RWPE2 (cell line): ENCODE data around the gene SNURF.
"Not testable (repeated sequence)": the region's sequence is repeated elsewhere in the genome, so short reads cannot be mapped to it uniquely, and the experiment has no call there.

Source experiments
- ATAC-seq: fragments of 200-7000 bp; cut with Tn5 transposase; 3 replicates; pipeline ENCODE4 v1.9.1; 2021; ENCODE audit warnings: low read depth
- DNase-seq: peaks from one replicate; pipeline ENCODE4 v3.0.0-alpha.2; 2020; ENCODE audit warnings: low spot score
- H3K27ac ChIP-seq: fragments of 450-650 bp; 2 replicates; pipeline ENCODE4 v1.5.1; 2017; ENCODE audit warnings: mild to moderate bottlenecking; ENCODE audit not compliant: poor library complexity, severe bottlenecking
- H3K27me3 ChIP-seq: fragments of 250-450 bp; sonication (Bioruptor Pico); 2 replicates; pipeline ENCODE4 v1.5.1; 2021; ENCODE audit warnings: mild to moderate bottlenecking, moderate library complexity; ENCODE audit not compliant: insufficient read depth, poor library complexity, severe bottlenecking
- H3K36me3 ChIP-seq: fragments of 250-450 bp; sonication (Bioruptor Pico); 2 replicates; pipeline ENCODE4 v1.5.1; 2020; ENCODE audit warnings: low read depth, mild to moderate bottlenecking, moderate library complexity
- H3K4me1 ChIP-seq: fragments of 250-450 bp; sonication (Bioruptor Pico); 2 replicates; pipeline ENCODE4 v1.5.1; 2021; ENCODE audit warnings: mild to moderate bottlenecking, moderate library complexity; ENCODE audit not compliant: insufficient read depth, poor library complexity, severe bottlenecking
- H3K4me3 ChIP-seq: fragments of 250-450 bp; sonication (Bioruptor Pico); 2 replicates; pipeline ENCODE4 v1.5.1; 2021; ENCODE audit warnings: mild to moderate bottlenecking, moderate library complexity; ENCODE audit not compliant: severe bottlenecking
- H3K9me3 ChIP-seq: fragments of 250-450 bp; sonication (Bioruptor Pico); 2 replicates; pipeline ENCODE4 v1.5.1; 2021; ENCODE audit warnings: mild to moderate bottlenecking, moderate library complexity; ENCODE audit not compliant: severe bottlenecking
- TF ChIP-seq, protein P1 (sequence below): fragments of 450-650 bp; IDR thresholded peaks from one replicate; pipeline ENCODE4 v1.5.1; 2017; ENCODE audit warnings: mild to moderate bottlenecking, moderate library complexity; ENCODE audit not compliant: poor library complexity, severe bottlenecking

Gene SNURF

DNA sequence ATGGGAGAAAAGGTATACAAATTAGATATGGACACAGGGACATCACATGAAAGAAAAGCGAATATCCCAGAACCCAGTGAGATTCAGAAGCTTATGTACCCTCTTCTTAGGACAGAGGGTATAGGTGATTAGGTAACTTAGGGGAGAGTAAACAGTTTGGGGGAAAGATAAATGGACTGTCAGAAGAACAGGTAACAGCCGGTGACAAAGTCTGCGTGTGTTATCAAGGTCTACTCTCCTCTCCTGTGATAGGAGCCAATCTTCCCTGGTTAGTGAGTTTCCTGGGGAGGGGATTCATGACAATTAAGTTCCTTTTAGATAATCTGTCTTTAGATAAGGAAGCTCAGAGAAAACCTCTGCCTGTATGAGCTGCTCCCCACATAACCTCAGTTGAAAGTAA is 30.6 kb upstream of the SNURF start:
- ATAC-seq (no peak), DNase-seq (no peak)
- Histone ChIP-seq H3K4me1 (no peaks in the 10 kb centered on the region), H3K4me3 (no peak overlapping the region), H3K36me3 (no peaks in the 10 kb centered on the region), H3K27ac (no peak overlapping the region), H3K9me3 (no peaks in the 10 kb centered on the region), H3K27me3 (no peaks in the 10 kb centered on the region)
- TF ChIP-seq, protein P1, sequence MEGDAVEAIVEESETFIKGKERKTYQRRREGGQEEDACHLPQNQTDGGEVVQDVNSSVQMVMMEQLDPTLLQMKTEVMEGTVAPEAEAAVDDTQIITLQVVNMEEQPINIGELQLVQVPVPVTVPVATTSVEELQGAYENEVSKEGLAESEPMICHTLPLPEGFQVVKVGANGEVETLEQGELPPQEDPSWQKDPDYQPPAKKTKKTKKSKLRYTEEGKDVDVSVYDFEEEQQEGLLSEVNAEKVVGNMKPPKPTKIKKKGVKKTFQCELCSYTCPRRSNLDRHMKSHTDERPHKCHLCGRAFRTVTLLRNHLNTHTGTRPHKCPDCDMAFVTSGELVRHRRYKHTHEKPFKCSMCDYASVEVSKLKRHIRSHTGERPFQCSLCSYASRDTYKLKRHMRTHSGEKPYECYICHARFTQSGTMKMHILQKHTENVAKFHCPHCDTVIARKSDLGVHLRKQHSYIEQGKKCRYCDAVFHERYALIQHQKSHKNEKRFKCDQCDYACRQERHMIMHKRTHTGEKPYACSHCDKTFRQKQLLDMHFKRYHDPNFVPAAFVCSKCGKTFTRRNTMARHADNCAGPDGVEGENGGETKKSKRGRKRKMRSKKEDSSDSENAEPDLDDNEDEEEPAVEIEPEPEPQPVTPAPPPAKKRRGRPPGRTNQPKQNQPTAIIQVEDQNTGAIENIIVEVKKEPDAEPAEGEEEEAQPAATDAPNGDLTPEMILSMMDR: no peak

DNA sequence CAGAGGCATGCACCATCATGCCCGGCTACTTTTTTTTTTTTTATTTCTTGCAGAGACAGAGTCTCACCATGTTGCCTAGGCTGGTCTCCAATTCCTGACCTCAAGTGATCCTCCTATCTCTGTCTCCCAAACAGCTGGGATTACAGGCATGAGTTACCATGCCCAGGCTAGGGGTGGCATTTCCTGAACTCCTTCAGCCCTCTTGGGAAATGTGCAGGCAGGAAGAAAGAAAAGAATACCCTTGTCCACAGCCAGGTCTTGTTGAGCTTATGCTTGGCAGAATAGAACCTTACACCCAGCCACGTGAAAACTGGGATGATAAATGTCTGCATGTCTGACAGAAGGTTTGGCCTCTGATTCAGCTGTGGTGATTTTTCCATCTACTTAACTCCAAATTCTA is 30.2 kb upstream of the SNURF start:
- Histone ChIP-seq H3K4me3 (no peak overlapping the region), H3K9me3 (no peaks in the 10 kb centered on the region), H3K27ac (no peak overlapping the region), H3K36me3 (no peaks in the 10 kb centered on the region), H3K27me3 (no peaks in the 10 kb centered on the region), H3K4me1 (no peaks in the 10 kb centered on the region)
- TF ChIP-seq, protein P1: no peak
- ATAC-seq (no peak), DNase-seq (no peak)

DNA sequence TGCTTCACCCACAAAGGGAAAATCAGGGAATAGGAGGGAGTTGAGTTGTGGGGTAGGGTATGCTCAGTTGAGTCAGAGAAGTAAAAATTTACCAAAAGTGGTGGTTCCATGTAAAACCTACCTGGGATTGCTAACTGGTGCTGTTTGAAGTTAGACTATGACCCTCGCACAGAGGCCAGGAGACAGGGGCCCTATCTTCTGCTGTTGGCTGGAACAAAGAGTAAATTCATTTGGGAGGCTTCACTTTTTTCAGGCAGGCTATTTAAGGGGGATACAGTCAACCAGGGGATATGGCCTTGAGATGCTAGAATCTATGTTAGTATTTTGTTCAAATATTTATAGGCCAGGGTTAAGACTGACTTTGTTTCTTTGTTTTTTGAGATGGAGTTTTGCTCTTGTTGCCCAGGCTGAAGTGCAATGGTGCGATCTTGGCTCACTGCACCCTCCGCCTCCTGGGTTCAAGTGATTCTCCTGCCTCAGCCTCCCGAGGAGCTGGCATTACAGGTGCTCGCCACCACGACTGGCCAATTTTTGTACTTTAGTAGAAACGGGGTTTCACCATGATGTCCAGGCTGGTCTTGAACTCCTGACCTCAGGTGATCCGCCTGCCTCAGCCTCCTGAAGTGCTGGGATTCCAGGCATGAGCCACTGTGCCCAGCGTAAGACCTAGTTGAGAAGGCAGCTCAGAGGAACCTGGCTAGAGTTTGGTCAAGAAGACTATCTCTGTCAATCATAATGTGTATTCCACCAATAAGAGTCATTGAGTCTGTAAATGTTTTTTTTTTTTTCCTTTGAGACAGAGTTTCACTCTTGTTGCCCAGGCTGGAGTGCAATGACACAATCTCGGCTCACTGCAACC is 22.7 kb upstream of the SNURF start:
- H3K36me3 ChIP-seq: not testable (repeated sequence)

DNA sequence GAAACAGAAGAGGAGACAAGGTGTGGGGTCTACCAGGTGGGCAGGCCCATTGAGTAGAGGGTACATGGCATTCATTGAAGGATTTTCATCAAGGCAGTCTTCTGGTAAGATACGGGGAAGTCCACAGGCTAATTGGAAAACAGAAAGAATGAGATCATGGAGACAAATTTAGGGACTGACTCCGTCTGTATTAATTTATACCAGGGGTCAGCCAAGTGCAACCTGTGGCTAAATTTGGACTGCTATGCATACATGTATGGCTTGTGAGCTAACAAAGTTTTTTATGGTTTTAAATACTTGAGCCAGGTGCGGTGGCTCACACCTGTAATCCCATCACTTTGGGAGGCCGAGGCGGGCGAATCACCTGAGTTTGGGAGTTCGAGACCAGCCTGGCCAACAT is 21.1 kb upstream of the SNURF start:
- H3K27ac ChIP-seq: no peak overlapping the region
- ATAC-seq: no peak

More for the DNA sequence above, 22.7 kb upstream of the SNURF start:
- not testable (repeated sequence) for H3K4me1 ChIP-seq, H3K27ac ChIP-seq, H3K4me3 ChIP-seq, H3K9me3 ChIP-seq, DNase-seq, H3K27me3 ChIP-seq, ATAC-seq

DNA sequence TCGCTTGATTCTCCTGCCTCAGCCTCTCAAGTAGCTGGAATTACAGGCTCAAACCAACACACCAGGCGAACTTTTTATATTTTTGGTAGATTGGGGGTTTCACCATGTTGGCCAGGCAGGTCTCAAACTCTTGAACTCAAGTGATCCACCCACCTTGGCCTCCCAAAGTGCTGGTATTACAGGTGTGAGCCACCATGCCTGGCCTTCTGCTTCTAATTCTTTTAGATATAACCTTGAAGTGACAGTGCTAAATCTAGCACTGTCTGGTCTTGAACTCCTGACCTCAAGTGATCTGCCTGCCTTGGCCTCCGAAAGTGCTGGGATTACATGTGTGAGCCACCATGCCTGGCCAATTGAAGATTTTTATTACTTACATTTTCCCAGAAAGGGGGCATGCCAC is 16.6 kb upstream of the SNURF start:
- H3K4me3 ChIP-seq, H3K9me3 ChIP-seq, H3K27me3 ChIP-seq, H3K36me3 ChIP-seq, ATAC-seq, H3K4me1 ChIP-seq, H3K27ac ChIP-seq, DNase-seq: not testable (repeated sequence)

More for the DNA sequence above, 21.1 kb upstream of the SNURF start:
- Histone ChIP-seq H3K9me3 (no peaks in the 10 kb centered on the region), H3K4me1 (no peaks in the 10 kb centered on the region), H3K27me3 (no peaks in the 10 kb centered on the region), H3K4me3 (no peak overlapping the region), H3K36me3 (no peaks in the 10 kb centered on the region)
- TF ChIP-seq, protein P1: no peak
- no peak for DNase-seq

DNA sequence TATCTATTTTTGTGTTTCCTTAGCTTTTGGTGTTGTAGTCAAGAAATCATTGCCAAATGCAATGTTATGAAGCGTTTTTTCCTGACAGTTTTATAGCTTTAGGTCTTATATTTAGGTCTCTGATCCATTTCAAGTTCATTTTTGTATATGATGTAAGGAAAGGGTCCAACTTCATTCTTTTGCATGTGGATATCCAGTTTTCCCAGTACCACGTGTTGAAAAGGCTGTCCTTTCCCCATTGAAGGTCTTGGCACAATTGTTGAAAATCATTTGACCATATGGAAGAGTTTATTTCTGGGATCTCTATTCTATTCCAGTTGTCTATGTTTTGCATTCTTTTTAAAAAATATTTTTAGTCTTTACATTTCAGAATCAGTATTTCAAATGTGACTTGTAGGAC is 14.6 kb upstream of the SNURF start:
- Histone ChIP-seq H3K4me1 (no peaks in the 10 kb centered on the region), H3K4me3 (no peak overlapping the region), H3K27me3 (no peaks in the 10 kb centered on the region), H3K36me3 (no peaks in the 10 kb centered on the region), H3K27ac (no peak overlapping the region), H3K9me3 (peaks cover 2% of the 10 kb centered on the region)
- TF ChIP-seq, protein P1: no peak
- DNase-seq: no peak
- ATAC-seq: no peak
